Heart left ventricle (tissue), 16 donors: ENCODE measurements around the gene MARCO. TPM values are rescaled to one million over a fixed set of nuclear protein-coding genes. Genes with fewer than 3 reads are reported as not detected.

Experiments used
- ATAC-seq, 4 donors: fragments of 200-7000 bp; cut with Tn5 transposase; one replicate each; pipeline ENCODE4 v1.9.1; 2020 to 2022; ENCODE audit warnings: moderate library complexity in 4 of 4, mild to moderate bottlenecking in 3 of 4, moderate number of reproducible peaks in 1 of 4
- DNase-seq, 5 donors: peaks; one replicate each; pipeline ENCODE4 v3.0.0-alpha.2; 2020
- H3K27ac ChIP-seq, 12 donors: fragments of 200-600 bp; sonication (generic) in 4 of 12; one replicate each; pipeline versions ENCODE4 v1.5.0 to v1.8.0; 2016 to 2022; ENCODE audit warnings: mild to moderate bottlenecking in 2 of 12
- H3K27me3 ChIP-seq, 9 donors: fragments of 200-600 bp; sonication (generic) in 2 of 9; one replicate each; pipeline versions ENCODE4 v1.5.1 to v1.8.0; 2016 to 2022; ENCODE audit warnings: mild to moderate bottlenecking in 3 of 9
- H3K36me3 ChIP-seq, 9 donors: fragments of 200-600 bp; sonication (generic) in 2 of 9; one replicate each; pipeline versions ENCODE4 v1.5.0 to v1.8.0; 2018 to 2022; ENCODE audit warnings: mild to moderate bottlenecking in 2 of 9
- H3K4me1 ChIP-seq, 12 donors: fragments of 200-600 bp; sonication (generic) in 4 of 12; one replicate each; pipeline versions ENCODE4 v1.5.0 to v1.8.0; 2016 to 2022; ENCODE audit warnings: mild to moderate bottlenecking in 3 of 12
- H3K4me3 ChIP-seq, 12 donors: fragments of 200-600 bp; sonication (generic) in 4 of 12; one replicate each; pipeline versions ENCODE4 v1.5.0 to v1.8.0; 2017 to 2022; ENCODE audit warnings: mild to moderate bottlenecking in 9 of 12, moderate library complexity in 4 of 12
- H3K9me3 ChIP-seq, 12 donors: fragments of 200-600 bp; sonication (generic) in 4 of 12; one replicate each; pipeline versions ENCODE4 v1.5.0 to v1.8.0; 2016 to 2022; ENCODE audit warnings: mild to moderate bottlenecking in 1 of 12
- POLR2A ChIP-seq, 2 donors: fragments of 450-650 bp; IDR thresholded peaks; one replicate each; pipeline ENCODE4 v1.6.1; 2017; ENCODE audit warnings: antibody characterized with exemption in 2 of 2, mild to moderate bottlenecking in 2 of 2, moderate library complexity in 2 of 2
- WGBS, 4 donors: extraction: QIAGEN DNeasy Blood & Tissue Kit in 2 of 4; methylation state at CpG; one replicate each; pipeline versions ENCODE4 v1.1.5 to v1.1.7; 2013 to 2018; 5-methylcytosine and 5-hydroxymethylcytosine counted together
- intact Hi-C, 10 donors: fragments of 100-400 bp; cut with DNase I; formaldehyde crosslinking; loops; one replicate each; pipeline versions ENCODE4 v1.11.1 to v1.14.2; 2022
- polyA plus RNA-seq, 2 donors: library from polyadenylated mRNA; stranded (reverse); fragments of 200-250 nt; gene quantifications; one replicate each; pipeline ENCODE4 v1.2.3, GENCODE V29; 2013
- total RNA-seq, 9 donors: library from RNA; depleted of rRNA in 2 of 9; stranded (reverse); fragments of >200 nt in 2 of 9; fragmentation: NEBNext Ultra II Directional in 3 of 9; extraction: Animal tissue kit (Norgen Biotek cat#: 25700) in 3 of 9; gene quantifications; one replicate each; pipeline versions ENCODE4 v1.1.0 to v1.2.4, GENCODE V29; 2016 to 2023
- TF ChIP-seq, protein P1 (sequence below), 12 donors: fragments of 200-600 bp; sonication (generic) in 4 of 12; IDR thresholded peaks; one replicate each; pipeline versions ENCODE4 v1.5.0 to v1.8.0; 2018 to 2022; ENCODE audit warnings: antibody characterized with exemption in 12 of 12, mild to moderate bottlenecking in 5 of 12
- donor health status: ischemic (EF 13 %, LVEDD 7.1; RV severe dilation, severe dysfunction).
- donor health status: healthy with polysubstance abuse.
- donor health status: DM: no; HTN: yes; CAD: no.
- donor health status: DM: no; HTN: no; CAD: no.
- donor health status: ischemic (EF 25% LVEDD 6.9; RV normal size, moderate dysfunction).
- donor health status: ischemic (EF 25% LVEDD 5.7; RV mildly dilated, moderate dysfunction).
- donor health status: healthy.
- donor health status: DM: yes; HTN: yes; CAD: no.
- donor health status: ischemic (EF 35%, LVEDD 5.7; RV mildly dilated, moderate dysfunction).
- donor health status: nonischemic (EF 11% LVEDD 7.7; RV severe dilation, severe dysfunction).
- donor health status: DM: yes; HTN: yes; CAD: no.
- donor health status: PGD.
- donor health status: ischemic (EF 29% LVEDD 5.4; RV normal size, mild dysfunction).
- donor health status: nonischemic (EF 23%, LVEDD 6.1; RV moderate dilation, normal function).

MARCO gene
- total and polyA plus RNA-seq, 11 donors, result 0.19 to 162 (median 6.0) TPM

DNA sequence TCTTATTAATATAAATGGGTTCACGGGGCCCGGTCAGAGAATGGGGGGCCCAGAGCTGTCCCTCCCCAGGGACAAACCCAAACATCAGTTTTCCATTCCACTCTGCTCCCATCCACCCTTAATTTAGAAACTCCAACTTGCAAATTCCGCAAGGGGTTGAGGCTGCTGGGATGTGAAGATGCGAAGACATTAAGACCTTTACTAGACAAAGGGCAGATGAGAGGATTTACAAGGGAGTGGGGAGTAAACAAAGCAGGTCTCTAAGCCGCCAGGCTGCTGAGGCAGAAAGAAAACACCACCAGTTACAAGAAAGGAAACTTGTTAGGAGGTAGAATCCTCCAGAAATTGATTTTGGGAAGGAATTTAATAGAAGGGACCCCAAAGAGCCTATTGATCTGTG lies 33.1 kb downstream of the MARCO start:
- 57 to 69% (median 64%) methylated on average over 5 of the region's 5 CpGs for WGBS, 4 donors
- intact Hi-C loops, result no loop called here
- Histone ChIP-seq H3K9me3 (peaks cover 0 to 10% (median 0%) of the 10 kb centered on the region in 12 donors), H3K4me3 (no peak overlapping the region), H3K4me1 (peaks cover 0 to 30% (median 0%) of the 10 kb centered on the region in 12 donors), H3K36me3 (no peaks in the 10 kb centered on the region), H3K27ac (no peak overlapping the region), H3K27me3 (peaks cover 0 to 32% (median 0%) of the 10 kb centered on the region in 9 donors)
- ATAC-seq, result no peak
- no peak for DNase-seq
- TF ChIP-seq, protein P1, sequence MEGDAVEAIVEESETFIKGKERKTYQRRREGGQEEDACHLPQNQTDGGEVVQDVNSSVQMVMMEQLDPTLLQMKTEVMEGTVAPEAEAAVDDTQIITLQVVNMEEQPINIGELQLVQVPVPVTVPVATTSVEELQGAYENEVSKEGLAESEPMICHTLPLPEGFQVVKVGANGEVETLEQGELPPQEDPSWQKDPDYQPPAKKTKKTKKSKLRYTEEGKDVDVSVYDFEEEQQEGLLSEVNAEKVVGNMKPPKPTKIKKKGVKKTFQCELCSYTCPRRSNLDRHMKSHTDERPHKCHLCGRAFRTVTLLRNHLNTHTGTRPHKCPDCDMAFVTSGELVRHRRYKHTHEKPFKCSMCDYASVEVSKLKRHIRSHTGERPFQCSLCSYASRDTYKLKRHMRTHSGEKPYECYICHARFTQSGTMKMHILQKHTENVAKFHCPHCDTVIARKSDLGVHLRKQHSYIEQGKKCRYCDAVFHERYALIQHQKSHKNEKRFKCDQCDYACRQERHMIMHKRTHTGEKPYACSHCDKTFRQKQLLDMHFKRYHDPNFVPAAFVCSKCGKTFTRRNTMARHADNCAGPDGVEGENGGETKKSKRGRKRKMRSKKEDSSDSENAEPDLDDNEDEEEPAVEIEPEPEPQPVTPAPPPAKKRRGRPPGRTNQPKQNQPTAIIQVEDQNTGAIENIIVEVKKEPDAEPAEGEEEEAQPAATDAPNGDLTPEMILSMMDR (IDR thresholded peaks at IDR 0.05), result no peak
- TF ChIP-seq POLR2A (IDR thresholded peaks at IDR 0.05), result no peak

DNA sequence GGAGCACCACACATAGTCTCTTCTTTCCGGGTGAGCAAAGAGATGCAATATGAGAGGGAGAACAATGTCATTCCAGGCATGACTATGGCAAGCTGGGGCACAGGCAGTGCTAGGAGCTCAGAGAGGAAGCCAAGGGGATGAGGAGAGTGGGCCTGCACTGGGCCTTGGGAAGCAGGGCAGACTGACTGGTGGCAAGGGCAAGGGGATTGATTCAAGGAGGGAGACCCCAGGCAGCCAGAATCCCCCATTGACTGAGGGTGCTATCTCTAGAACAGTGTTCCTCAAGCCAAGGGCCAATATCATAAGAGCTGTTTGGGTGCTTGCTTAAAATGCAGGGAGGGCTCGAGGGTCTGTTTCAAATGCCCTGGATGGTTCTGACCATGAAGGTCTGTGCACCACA lies 36.1 kb downstream of the MARCO start:
- intact Hi-C loops, result no loop called here

DNA sequence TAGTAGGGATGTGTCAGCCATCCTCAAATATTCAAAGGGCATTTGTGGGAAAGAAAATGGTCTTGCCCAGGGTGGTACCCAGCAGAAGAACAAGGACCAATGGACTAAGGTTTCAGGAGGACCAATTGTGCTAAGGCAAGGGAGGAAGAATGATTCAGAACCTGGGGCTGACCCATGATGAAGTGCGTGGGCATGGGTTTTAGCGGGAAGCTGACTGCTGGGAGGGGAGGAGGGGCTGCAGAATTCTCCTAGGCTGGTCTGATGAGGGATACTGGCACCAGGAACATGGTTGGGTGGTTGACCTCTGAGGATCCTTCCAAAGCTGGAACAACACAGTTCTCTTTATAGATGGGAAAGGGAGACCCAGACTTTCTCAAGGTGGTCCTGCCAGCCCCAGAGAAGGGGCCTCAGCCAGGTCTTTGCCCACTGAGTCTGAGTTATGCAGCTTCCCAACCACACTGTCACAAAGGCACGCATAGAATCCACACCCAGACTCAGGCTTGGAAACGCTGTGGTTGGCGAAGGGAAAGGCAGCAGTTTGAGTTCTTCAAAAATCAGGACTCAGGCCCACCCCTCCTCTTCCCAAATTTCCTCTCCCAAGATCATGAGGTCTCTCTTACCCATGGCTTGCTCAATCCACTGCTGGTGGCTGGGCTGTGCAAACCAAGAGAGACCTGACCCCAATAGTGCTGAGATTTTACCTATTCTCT lies 37.3 kb downstream of the MARCO start:
- no peak for TF ChIP-seq POLR2A (IDR thresholded peaks at IDR 0.05)
- TF ChIP-seq, protein P1 (IDR thresholded peaks at IDR 0.05), result no peak
- intact Hi-C loops, result no loop called here

More for the DNA sequence above, 36.1 kb downstream of the MARCO start:
- Histone ChIP-seq H3K4me1 (peaks cover 0 to 11% (median 0%) of the 10 kb centered on the region in 12 donors), H3K36me3 (no peaks in the 10 kb centered on the region), H3K9me3 (peaks cover 0 to 10% (median 0%) of the 10 kb centered on the region in 12 donors), H3K4me3 (no peak overlapping the region), H3K27ac (no peak overlapping the region), H3K27me3 (peaks cover 0 to 25% (median 0%) of the 10 kb centered on the region in 9 donors)
- ATAC-seq, result no peak
- no peak for DNase-seq
- WGBS, 4 donors, result 66 to 77% (median 76%) methylated on average over 2 of the region's 2 CpGs
- TF ChIP-seq POLR2A (IDR thresholded peaks at IDR 0.05), result no peak
- TF ChIP-seq, protein P1 (IDR thresholded peaks at IDR 0.05), result no peak

DNA sequence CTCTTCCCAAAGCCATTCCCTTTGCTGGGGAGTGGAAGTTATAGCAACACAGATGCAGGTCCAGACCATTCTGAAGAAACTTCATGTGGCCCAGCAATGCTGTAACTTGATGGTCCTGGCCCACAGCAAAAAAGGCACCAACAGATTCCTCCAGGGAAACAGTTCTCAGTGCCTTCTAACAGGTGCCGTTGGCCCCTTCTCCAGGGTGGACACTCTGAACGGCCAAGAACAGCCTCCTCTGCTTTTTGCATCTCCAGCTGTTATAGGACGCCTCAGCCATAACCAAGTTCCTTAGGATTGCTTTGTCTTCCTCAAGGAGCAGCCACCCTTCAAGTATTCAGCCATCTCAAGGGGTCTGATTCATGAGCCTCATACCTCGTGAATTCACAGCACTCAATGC lies 38.0 kb downstream of the MARCO start:
- Histone ChIP-seq H3K4me1 (no peaks in the 10 kb centered on the region), H3K9me3 (peaks cover 0 to 10% (median 0%) of the 10 kb centered on the region in 12 donors), H3K36me3 (no peaks in the 10 kb centered on the region), H3K27me3 (peaks cover 0 to 12% (median 0%) of the 10 kb centered on the region in 9 donors), H3K27ac (no peak overlapping the region), H3K4me3 (no peak overlapping the region)
- ATAC-seq (no peak), DNase-seq (no peak)
- intact Hi-C loops, result no loop called here
- TF ChIP-seq, protein P1 (IDR thresholded peaks at IDR 0.05), result no peak
- no peak for TF ChIP-seq POLR2A (IDR thresholded peaks at IDR 0.05)
- WGBS, 4 donors, result 45 to 74% (median 59%) methylated on average over 4 of the region's 4 CpGs

More for the DNA sequence above, 37.3 kb downstream of the MARCO start:
- H3K9me3 ChIP-seq, result peaks cover 0 to 10% (median 0%) of the 10 kb centered on the region in 12 donors
- H3K36me3 ChIP-seq, result no peaks in the 10 kb centered on the region
- 67 to 82% (median 75%) methylated on average over 4 to 5 of the region's 5 CpGs for WGBS, 4 donors
- no peaks in the 10 kb centered on the region for H3K4me1 ChIP-seq
- H3K27ac ChIP-seq, result no peak overlapping the region
- no peak overlapping the region for H3K4me3 ChIP-seq
- ATAC-seq, result no peak
- H3K27me3 ChIP-seq, result peaks cover 0 to 16% (median 0%) of the 10 kb centered on the region in 9 donors
- no peak for DNase-seq
